ENCODE results near the gene MRPL52. TPM values are rescaled to one million over a fixed set of nuclear protein-coding genes. Genes with fewer than 3 reads are reported as not detected.
"Not testable (repeated sequence)": the region's sequence is repeated elsewhere in the genome, so short reads cannot be mapped to it uniquely, and the experiment has no call there.

Gene MRPL52
- total RNA-seq, 1 donor from 2014 or later = 67.9 TPM

GRCh38 chr14:22822571-22823098, 7.1 kb upstream of the MRPL52 start:
- DNase-seq = peak; percentile 83
- Mint-ChIP-seq H3K9me3 (ENCODE audit: unreplicated experiment) (no peaks in the 10 kb centered on the region), H3K27ac (ENCODE audit: unreplicated experiment) (no peak overlapping the region), H3K27me3 (ENCODE audit: unreplicated experiment) (no peaks in the 10 kb centered on the region), H3K4me3 (ENCODE audit: unreplicated experiment) (peak overlapping the region; percentile 80), H3K4me1 (ENCODE audit: low read depth, unreplicated experiment) (peaks cover 7% of the 10 kb centered on the region), H3K36me3 (ENCODE audit: unreplicated experiment) (no peaks in the 10 kb centered on the region)
- TF ChIP-seq, protein P1, sequence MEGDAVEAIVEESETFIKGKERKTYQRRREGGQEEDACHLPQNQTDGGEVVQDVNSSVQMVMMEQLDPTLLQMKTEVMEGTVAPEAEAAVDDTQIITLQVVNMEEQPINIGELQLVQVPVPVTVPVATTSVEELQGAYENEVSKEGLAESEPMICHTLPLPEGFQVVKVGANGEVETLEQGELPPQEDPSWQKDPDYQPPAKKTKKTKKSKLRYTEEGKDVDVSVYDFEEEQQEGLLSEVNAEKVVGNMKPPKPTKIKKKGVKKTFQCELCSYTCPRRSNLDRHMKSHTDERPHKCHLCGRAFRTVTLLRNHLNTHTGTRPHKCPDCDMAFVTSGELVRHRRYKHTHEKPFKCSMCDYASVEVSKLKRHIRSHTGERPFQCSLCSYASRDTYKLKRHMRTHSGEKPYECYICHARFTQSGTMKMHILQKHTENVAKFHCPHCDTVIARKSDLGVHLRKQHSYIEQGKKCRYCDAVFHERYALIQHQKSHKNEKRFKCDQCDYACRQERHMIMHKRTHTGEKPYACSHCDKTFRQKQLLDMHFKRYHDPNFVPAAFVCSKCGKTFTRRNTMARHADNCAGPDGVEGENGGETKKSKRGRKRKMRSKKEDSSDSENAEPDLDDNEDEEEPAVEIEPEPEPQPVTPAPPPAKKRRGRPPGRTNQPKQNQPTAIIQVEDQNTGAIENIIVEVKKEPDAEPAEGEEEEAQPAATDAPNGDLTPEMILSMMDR (IDR thresholded peaks at IDR 0.05; ENCODE audit: partially characterized antibody, unreplicated experiment) = peak; percentile 78

DNA sequence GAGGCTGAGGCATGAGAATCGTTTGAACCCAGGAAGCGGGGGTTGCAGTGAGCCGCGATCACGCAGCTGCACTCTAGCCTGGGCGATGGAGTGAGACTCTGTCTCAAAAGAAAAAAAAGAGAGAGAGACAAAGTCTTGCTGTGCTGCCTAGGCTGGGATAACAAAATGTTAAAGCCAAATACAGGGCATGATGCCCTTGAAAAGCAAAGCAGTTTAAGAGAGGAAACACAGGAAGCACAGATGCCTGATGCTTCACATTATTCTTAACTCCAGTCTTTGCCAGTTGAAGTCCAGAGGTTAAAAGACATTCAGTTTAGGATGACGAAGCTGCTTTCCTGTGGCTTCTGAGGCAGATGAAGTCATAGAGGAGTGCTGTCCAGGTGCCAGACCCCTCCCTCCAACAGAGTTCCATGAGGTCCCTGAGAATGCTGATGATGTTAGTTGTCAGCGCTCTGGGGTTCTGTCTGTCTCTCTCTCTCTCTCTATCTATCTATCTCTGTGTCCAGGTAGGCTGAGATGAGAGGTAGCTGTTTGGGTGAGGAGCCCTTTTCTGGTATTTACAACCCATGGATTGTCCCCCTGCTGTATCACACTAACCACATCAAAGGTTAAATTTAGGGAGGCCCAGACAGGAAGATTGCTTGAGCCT, 4.9 kb upstream of the MRPL52 start:
- TF ChIP-seq, protein P1 (IDR thresholded peaks at IDR 0.05; ENCODE audit: partially characterized antibody, unreplicated experiment) = no peak
- Mint-ChIP-seq H3K27me3 (ENCODE audit: unreplicated experiment) (peaks cover 3% of the 10 kb centered on the region), H3K27ac (ENCODE audit: unreplicated experiment) (no peak overlapping the region), H3K9me3 (ENCODE audit: unreplicated experiment) (peaks cover 3% of the 10 kb centered on the region), H3K36me3 (ENCODE audit: unreplicated experiment) (no peaks in the 10 kb centered on the region), H3K4me3 (ENCODE audit: unreplicated experiment) (no peak overlapping the region), H3K4me1 (ENCODE audit: low read depth, unreplicated experiment) (peaks cover 11% of the 10 kb centered on the region)
- DNase-seq = no peak

- Mint-ChIP-seq H3K27ac (ENCODE audit: unreplicated experiment) (peak overlapping the region; percentile 91), H3K4me1 (ENCODE audit: low read depth, unreplicated experiment) (peaks cover 10% of the 10 kb centered on the region), H3K4me3 (ENCODE audit: unreplicated experiment) (peak overlapping the region; percentile 86)
- H3K36me3 Mint-ChIP-seq (ENCODE audit: unreplicated experiment); DNase-seq; H3K27me3 Mint-ChIP-seq (ENCODE audit: unreplicated experiment); H3K9me3 Mint-ChIP-seq (ENCODE audit: unreplicated experiment): not testable (repeated sequence)
These were observed 519 bp upstream of the MRPL52 start for GRCh38 chr14:22829076-22829660.

GRCh38 chr14:22830443-22831010, 840 bp downstream of the MRPL52 start:
- H3K27me3 Mint-ChIP-seq (ENCODE audit: unreplicated experiment) = peaks cover 3% of the 10 kb centered on the region
- TF ChIP-seq, protein P1 (IDR thresholded peaks at IDR 0.05; ENCODE audit: partially characterized antibody, unreplicated experiment) = no peak
- peak overlapping the region; percentile 91 for H3K27ac Mint-ChIP-seq (ENCODE audit: unreplicated experiment)
- no peaks in the 10 kb centered on the region for H3K36me3 Mint-ChIP-seq (ENCODE audit: unreplicated experiment)
- no peak for DNase-seq
- H3K4me3 Mint-ChIP-seq (ENCODE audit: unreplicated experiment) = peak overlapping the region; percentile 86
- peaks cover 13% of the 10 kb centered on the region for H3K4me1 Mint-ChIP-seq (ENCODE audit: low read depth, unreplicated experiment)
- peaks cover 3% of the 10 kb centered on the region for H3K9me3 Mint-ChIP-seq (ENCODE audit: unreplicated experiment)

GRCh38 chr14:22835505-22835904, 5.8 kb downstream of the MRPL52 start:
- TF ChIP-seq, protein P1 (IDR thresholded peaks at IDR 0.05; ENCODE audit: partially characterized antibody, unreplicated experiment) = no peak
- Mint-ChIP-seq H3K9me3 (ENCODE audit: unreplicated experiment) (peaks cover 15% of the 10 kb centered on the region), H3K27me3 (ENCODE audit: unreplicated experiment) (peaks cover 10% of the 10 kb centered on the region), H3K4me3 (ENCODE audit: unreplicated experiment) (peak overlapping the region; percentile 97), H3K4me1 (ENCODE audit: low read depth, unreplicated experiment) (peaks cover 16% of the 10 kb centered on the region), H3K27ac (ENCODE audit: unreplicated experiment) (peak overlapping the region; percentile 98), H3K36me3 (ENCODE audit: unreplicated experiment) (no peaks in the 10 kb centered on the region)
- no peak for DNase-seq

All from glutamatergic neuron (in vitro differentiated cells).